ENCODE measurements around the gene PLCXD3.

GRCh38 chr5:41452506-41452905, 57.9 kb downstream of the PLCXD3 start:
- TF ChIP-seq ZC3H10 (CRISPR knock-in tag; IDR thresholded peaks at IDR 0.05) = no peak
- TF ChIP-seq PATZ1 (CRISPR knock-in tag; IDR thresholded peaks at IDR 0.05; ENCODE audit: borderline replicate concordance) = no peak
- no peak for TF ChIP-seq ZNF70 (CRISPR knock-in tag; IDR thresholded peaks at IDR 0.05)
- no peak for TF ChIP-seq CSDC2 (CRISPR knock-in tag; IDR thresholded peaks at IDR 0.05)
- TF ChIP-seq ZFP30 (CRISPR knock-in tag; IDR thresholded peaks at IDR 0.05) = no peak
- no peak for TF ChIP-seq ISL1 (CRISPR knock-in tag; IDR thresholded peaks at IDR 0.05)
- TF ChIP-seq TSHZ2 (CRISPR knock-in tag; IDR thresholded peaks at IDR 0.05) = no peak
- no peak for TF ChIP-seq ESRRG (CRISPR knock-in tag; IDR thresholded peaks at IDR 0.05)
- TF ChIP-seq TCF4 (CRISPR knock-in tag; IDR thresholded peaks at IDR 0.05; ENCODE audit: borderline replicate concordance) = no peak
- TF ChIP-seq ZFP3 (CRISPR knock-in tag; IDR thresholded peaks at IDR 0.05) = no peak
